GM18511 (cell line): ENCODE data around the gene TBC1D2.
"Not testable (repeated sequence)": the region's sequence is repeated elsewhere in the genome, so short reads cannot be mapped to it uniquely, and the experiment has no call there.

Source experiments
- ATAC-seq: cut with Tn5 transposase; IDR thresholded peaks from one replicate; pipeline ENCODE4 v1.9.1; 2021; ENCODE audit warnings: mild to moderate bottlenecking, moderate library complexity; ENCODE audit not compliant: unreplicated experiment

Gene TBC1D2

GRCh38 chr9:98255578-98256296 lies at the start of gene TBC1D2:
TSS of gene TBC1D2 (minus strand) at chr9:98255649. CDS start at chr9:98255541, 108 bp downstream.
- peak; percentile 87 for ATAC-seq

DNA sequence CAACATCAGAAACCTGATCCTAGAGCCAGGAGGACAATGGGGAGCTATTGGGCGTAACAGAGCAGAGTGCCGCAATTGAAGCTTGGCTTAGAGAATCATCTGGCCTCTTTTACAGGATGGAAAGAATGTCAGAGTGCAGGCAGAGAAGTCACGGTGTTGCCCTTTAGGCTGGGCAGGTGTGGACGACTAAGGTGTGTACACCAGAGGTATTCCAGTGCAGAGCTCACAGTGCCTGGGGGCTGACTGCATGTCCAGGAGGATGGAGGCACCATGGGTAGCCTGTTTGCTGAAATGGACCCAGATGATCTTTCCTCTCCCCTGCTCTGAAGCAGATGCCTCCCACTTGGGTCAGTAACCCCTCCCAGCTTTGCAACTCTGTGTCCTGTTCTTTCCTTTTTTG lies 48.9 kb upstream of the TBC1D2 start:
- no peak for ATAC-seq

DNA sequence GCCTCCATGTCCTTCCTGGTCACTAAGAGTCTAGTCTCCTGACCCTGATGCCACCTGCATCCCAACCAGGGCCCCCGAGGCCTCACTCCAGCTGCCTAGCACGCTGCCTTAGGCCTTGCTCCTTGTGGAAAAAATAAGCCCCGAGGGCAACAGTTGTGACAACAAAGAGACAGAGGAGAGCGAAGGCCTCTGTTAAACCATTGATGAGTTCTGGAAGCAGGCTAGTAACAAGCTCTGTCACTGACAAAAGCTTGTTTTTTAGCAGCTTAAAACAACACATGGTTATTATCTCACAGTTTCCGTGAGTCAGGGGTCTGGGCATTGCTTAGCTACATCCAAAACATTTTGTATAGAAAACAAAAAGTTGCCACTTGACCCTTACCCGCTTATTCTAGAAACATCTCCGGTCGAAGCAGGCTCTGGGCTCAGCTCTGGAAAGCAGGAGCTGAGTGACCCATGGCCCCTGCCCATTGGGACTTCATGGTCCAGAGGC lies 48.2 kb upstream of the TBC1D2 start:
- ATAC-seq: no peak

DNA sequence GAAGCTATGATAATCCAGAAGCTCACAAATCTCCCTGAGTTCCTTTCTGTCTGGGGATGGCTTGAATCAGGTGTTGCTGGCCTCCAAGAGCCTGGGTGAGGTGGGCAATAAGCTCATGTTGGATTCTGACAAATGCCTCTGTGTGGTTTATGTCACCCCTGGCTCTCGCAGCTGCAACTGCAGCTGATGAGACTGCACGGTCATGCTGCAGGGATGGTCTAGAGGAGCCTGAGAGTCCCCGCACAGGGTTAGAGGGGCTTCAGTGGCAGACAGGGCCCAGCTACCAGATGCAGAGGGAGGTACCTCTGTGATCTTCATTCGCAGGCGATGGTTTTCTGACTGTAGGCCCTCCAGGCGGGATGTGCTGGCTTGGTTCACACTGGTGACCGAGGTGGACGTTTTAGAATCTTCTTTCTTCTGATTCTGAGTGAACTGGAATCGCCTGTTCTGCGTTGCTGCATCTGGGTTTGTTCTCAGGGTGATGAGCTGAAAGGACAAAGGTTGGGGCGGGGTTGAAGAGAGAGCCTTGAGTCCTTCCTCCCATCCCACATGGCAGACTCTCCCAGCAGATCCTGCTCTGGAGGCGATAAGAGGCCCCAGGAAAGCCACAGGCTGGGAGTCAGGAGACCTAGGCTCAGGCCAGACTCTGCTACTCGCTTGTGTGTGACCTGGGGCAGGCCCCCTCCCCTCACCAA lies 47.6 kb upstream of the TBC1D2 start:
- ATAC-seq: no peak

GRCh38 chr9:98302150-98302549 lies 46.7 kb upstream of the TBC1D2 start:
- no peak for ATAC-seq

DNA sequence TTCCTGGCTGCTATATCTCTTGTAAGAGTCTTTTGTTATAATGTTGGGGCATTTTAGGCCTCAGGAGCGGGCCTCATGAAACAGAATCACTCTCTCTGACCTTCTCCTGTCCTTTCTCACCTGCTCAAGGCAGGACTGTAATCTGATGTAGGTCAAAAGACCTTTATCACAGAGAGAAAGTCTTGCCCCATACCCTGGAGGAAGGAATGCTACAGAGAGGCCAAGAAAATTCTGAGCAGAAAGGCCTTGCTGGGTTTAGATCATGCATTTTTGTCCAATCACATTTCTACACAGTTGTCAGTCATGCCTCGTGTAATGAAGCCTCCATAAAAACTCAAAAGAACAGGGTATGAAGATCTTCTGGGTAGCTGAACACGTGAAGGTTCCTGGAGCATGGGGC lies 45.2 kb upstream of the TBC1D2 start:
- ATAC-seq: no peak

DNA sequence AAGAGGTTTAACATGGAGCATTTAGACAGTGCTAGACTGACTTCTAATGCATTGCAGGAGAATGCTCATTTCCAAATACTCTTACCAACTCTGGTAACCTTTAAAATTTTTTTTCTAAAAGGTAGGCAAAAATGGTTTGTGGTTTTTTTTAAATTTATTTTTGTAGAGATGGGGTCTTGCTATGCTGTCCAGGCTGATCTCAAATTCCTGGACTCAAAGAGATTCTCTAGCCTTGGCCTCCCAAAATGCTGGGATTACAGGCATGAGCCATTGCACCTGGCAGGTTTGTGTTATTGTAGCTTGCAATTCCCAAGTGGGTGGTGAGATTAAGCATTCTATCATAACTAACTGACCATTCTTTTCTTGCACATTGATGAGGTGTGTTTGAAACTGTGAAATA lies 43.0 kb upstream of the TBC1D2 start:
- no peak for ATAC-seq

DNA sequence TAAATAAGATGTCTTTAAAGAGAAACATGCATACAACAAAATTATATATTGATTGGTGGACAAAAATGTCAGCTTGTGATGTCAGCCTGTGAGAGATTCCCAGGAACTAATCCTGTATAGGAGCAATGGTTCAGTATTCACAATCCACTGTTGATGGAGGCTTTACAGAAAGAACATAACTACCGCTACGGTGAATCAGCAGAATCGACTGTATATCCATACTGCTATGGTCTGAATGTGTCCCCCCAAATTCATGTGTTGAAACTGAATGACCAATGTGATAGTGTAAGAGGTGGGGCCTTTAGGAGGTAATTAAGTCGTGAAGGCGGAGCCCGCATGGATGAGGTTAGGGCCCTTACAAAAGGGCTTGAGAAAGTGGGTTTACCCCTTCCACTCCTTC lies 40.4 kb upstream of the TBC1D2 start:
- ATAC-seq: no peak

DNA sequence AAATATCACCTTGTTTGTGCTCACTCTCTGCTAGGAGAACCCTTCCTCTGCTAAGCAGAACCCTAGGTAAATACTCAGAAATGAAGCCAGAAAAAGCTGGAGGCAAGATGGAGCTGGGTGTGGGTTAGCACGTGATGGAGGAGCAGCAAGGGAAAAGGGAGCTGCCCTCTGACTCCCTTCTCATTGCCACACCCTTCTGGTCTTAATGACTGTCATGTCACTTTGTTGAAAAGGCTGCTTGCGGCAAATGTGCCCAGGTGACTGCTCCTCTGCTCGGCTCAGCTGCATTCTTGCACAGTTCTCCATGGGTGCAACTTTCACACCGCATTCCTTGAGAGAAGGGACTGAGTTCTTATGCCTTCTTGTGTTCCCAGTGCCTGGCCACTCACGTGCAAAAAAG lies 36.4 kb upstream of the TBC1D2 start:
- ATAC-seq: no peak

DNA sequence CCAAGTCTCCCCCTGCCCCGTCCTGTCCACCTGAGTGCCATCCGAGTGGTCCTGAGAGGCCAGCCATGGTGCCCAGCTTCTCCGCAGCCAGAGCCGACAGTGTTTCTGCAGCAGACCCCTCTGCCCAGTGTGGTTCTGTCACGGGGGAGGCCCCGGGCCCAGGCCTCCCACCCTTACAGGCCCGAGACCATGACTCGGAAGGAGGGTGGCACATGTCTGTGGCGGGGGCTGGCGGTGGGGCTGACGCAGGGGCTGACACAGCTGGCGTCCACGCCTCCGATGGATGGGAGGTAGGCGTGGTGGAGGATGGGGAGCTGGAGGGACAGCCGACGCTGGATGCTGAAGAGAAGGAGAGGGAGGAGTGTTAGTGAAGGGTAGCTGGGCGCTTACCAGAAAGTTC lies 35.0 kb upstream of the TBC1D2 start:
- no peak for ATAC-seq

GRCh38 chr9:98289614-98290201 lies 34.3 kb upstream of the TBC1D2 start:
- no peak for ATAC-seq

- ATAC-seq: no peak
Observed at GRCh38 chr9:98288881-98289280, 33.4 kb upstream of the TBC1D2 start.

DNA sequence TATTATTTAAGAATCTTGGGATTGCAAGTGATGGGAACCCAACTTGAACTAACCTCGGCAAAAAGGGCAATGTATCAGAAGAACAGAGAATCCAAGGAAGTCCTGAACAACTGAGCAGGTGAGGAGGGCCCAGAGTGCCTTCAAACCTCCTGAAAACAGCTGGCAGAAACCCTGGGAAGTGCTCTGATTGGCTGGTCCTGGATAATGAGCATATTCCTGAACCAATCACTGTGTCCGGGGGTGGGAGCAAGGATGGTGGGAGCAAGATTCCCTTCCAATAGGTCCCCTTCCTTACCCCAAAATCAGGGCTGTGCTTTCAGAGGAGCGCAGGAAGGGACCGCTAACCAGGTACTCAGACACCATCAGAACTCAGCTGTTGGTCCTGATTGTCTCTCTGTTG lies 31.9 kb upstream of the TBC1D2 start:
- ATAC-seq: no peak

- no peak for ATAC-seq
Observed at GRCh38 chr9:98285446-98285845, 30.0 kb upstream of the TBC1D2 start.

- ATAC-seq: no peak
Observed at GRCh38 chr9:98284754-98285153, 29.3 kb upstream of the TBC1D2 start.

- not testable (repeated sequence) for ATAC-seq
Observed at GRCh38 chr9:98283143-98283542, 27.7 kb upstream of the TBC1D2 start.

DNA sequence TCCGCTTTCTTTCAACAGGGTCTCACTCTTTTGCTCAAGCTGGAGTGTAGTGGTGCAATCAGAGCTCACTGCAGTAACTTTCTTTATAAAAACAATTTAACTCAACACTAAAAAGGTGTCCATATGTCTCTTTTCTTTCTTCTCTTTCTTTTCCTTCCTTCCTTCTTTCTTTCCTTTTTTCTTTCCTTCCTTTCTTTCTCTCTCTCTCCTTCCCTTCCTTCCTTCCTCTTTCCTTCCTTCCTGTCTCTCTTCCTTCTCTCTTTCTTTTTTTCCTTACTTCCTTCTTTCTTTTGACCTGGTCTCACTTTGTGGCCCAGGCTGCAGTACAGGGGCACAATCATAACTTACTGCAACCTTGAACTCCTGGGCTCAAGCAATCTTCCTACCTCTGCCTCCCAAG lies 25.8 kb upstream of the TBC1D2 start:
- ATAC-seq: no peak

- no peak for ATAC-seq
Observed at GRCh38 chr9:98280574-98280973, 25.1 kb upstream of the TBC1D2 start.

GRCh38 chr9:98280162-98280561 lies 24.7 kb upstream of the TBC1D2 start:
- ATAC-seq: no peak

GRCh38 chr9:98276907-98277469 lies 21.5 kb upstream of the TBC1D2 start:
- ATAC-seq: no peak

DNA sequence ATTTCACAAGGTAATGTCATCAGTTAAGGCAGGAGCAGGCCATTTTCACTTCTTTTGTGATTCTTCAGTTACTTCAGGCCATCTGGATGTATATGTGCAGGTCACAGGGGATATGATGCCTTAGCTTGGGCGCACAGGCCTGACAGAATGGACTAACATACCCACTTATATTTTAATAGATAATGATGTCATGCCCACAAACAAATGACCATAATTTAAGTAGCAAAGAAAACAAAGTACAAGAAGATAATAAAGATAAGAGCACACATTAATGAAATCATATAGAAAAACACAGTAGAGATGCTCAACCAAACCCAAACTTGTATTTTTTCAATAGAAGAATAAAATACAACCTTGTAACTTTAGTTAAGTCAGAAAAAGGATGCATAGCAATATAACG lies 19.7 kb upstream of the TBC1D2 start:
- ATAC-seq: no peak

- no peak for ATAC-seq
Observed at GRCh38 chr9:98272083-98272482, 16.6 kb upstream of the TBC1D2 start.
